Measurements from ENCODE around the gene FCER2. TPM values are rescaled to one million over a fixed set of nuclear protein-coding genes. Genes with fewer than 3 reads are reported as not detected.

FCER2 gene
- total RNA-seq, 1 donor from 2014 or later: not detected

DNA sequence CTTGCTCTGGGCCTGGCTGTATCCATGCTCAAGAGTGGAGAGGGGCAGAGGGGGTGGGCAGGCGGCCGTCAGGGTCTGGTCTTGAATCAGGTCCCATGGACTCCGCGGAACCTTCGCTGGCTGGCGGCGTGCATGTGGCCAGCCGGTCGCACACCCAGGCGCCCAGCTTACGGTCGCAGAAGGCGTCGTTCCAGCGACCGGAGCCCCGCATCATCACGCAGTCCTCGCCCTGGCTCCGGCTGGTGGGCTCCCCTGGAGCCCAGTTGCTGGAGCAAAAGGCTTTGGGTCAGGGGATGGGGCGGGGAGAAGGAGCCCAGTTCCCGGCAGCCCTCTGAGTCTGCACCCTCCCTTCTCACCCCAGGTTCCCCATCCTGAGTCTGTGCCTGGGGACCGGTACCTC is 12.8 kb downstream of the FCER2 start:
- no peaks in the 10 kb centered on the region for H3K36me3 ChIP-seq (ENCODE audit: control insufficient read depth, insufficient read depth, low read length)
- H3K27me3 ChIP-seq (ENCODE audit: control insufficient read depth, insufficient read depth, low read length): no peaks in the 10 kb centered on the region
- FAIRE-seq: no peak
- no peak overlapping the region for H3K4me3 ChIP-seq (ENCODE audit: low read depth, low read length)
- TF ChIP-seq, protein P1, sequence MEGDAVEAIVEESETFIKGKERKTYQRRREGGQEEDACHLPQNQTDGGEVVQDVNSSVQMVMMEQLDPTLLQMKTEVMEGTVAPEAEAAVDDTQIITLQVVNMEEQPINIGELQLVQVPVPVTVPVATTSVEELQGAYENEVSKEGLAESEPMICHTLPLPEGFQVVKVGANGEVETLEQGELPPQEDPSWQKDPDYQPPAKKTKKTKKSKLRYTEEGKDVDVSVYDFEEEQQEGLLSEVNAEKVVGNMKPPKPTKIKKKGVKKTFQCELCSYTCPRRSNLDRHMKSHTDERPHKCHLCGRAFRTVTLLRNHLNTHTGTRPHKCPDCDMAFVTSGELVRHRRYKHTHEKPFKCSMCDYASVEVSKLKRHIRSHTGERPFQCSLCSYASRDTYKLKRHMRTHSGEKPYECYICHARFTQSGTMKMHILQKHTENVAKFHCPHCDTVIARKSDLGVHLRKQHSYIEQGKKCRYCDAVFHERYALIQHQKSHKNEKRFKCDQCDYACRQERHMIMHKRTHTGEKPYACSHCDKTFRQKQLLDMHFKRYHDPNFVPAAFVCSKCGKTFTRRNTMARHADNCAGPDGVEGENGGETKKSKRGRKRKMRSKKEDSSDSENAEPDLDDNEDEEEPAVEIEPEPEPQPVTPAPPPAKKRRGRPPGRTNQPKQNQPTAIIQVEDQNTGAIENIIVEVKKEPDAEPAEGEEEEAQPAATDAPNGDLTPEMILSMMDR (IDR thresholded peaks at IDR 0.05; ENCODE audit: insufficient read depth, low read length, severe bottlenecking): no peak
- DNase-seq (ENCODE audit: low read depth): no peak

DNA sequence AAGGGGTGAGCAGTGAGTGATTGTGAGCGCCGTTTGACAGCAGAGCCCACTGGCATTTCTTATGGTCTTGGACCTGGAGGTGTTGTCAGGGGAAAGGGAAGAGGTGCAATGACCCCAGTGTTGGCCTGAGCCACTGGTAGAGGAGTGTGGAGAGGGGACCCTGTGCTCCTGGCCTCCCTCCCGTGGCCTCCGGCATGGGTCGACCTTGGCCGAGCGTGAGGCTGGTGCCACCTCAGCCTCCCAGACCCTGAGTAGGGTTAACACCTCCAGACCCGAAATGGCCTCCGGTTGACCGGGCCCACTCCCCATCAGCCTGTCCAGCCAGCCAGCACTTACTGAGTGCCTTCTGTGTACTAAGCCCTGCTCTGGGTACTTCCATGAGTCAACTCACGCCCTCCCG is 14.8 kb downstream of the FCER2 start:
- H3K36me3 ChIP-seq (ENCODE audit: control insufficient read depth, insufficient read depth, low read length): peaks cover 6% of the 10 kb centered on the region
- DNase-seq (ENCODE audit: low read depth) (no peak), FAIRE-seq (no peak)
- TF ChIP-seq, protein P1 (IDR thresholded peaks at IDR 0.05; ENCODE audit: insufficient read depth, low read length, severe bottlenecking): no peak
- H3K4me3 ChIP-seq (ENCODE audit: low read depth, low read length): no peak overlapping the region
- no peaks in the 10 kb centered on the region for H3K27me3 ChIP-seq (ENCODE audit: control insufficient read depth, insufficient read depth, low read length)

DNA sequence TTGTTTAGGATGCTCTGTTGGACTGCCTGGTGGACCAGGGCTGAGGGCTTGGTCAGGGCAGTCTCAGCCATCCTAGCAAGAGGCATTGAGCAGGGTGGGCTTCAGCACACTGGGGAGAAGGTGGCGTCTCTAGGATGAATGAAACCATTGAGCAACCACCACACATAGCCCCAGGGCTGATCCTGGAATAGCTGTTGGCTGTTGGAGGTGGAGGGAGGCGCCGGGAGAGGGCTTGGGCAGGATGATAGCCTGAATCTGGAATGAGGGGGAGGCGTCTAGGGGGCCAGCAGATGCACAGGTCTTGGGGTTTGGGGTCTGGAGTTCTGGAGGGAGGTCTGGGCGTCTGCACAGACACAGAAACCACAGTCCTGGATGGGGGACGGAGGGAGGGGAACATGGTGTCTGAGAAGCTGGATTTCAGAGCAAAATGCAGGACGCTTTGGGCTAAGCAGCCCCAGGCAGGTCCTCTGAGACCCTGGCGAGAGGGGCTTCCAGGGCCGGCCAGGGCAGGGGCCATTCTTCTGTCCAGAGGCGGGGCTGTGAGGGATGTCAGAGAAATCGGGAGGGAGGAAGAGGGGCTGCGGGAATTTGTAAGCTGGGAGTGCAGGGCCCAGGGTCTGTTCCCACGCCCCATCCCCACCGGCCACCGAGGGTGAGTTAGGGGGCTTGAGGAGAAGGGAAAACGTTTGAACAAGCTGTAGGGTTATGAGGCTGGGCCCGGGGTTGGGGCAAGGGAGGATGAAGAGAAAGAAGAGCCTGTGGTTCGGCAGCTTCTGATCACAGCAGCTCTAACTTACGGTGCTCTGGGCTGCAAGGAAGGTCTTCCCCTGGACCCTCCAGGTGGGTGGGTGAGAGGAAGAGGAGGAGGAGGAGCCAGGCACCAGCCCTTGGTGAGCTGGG is 16.1 kb downstream of the FCER2 start:
- FAIRE-seq (no peak), DNase-seq (ENCODE audit: low read depth) (no peak)
- Histone ChIP-seq H3K27me3 (ENCODE audit: control insufficient read depth, insufficient read depth, low read length) (no peaks in the 10 kb centered on the region), H3K36me3 (ENCODE audit: control insufficient read depth, insufficient read depth, low read length) (peaks cover 6% of the 10 kb centered on the region), H3K4me3 (ENCODE audit: low read depth, low read length) (no peak overlapping the region)
- TF ChIP-seq, protein P1 (IDR thresholded peaks at IDR 0.05; ENCODE audit: insufficient read depth, low read length, severe bottlenecking): no peak

DNA sequence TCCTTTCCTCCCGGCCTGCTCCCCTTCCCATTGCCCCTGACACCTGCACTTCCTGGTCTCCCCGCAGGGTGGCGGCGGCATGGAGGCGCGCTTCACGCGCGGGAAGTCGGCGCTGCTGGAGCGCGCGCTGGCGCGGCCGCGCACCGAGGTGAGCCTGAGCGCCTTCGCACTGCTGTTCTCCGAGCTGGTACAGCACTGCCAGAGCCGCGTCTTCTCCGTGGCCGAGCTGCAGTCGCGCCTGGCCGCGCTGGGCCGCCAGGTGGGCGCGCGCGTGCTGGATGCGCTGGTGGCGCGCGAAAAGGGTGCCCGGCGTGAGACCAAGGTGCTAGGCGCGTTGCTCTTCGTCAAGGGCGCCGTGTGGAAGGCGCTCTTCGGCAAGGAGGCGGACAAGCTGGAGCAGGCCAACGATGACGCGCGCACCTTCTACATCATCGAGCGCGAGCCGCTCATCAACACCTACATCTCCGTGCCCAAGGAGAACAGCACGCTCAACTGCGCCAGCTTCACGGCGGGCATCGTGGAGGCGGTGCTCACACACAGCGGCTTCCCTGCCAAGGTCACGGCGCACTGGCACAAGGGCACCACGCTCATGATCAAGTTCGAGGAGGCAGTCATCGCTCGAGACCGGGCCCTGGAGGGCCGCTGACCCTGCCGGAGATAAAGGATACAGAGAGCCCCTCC is 19.6 kb downstream of the FCER2 start:
- FAIRE-seq: no peak
- DNase-seq (ENCODE audit: low read depth): no peak
- peaks cover 6% of the 10 kb centered on the region for H3K36me3 ChIP-seq (ENCODE audit: control insufficient read depth, insufficient read depth, low read length)
- TF ChIP-seq, protein P1 (IDR thresholded peaks at IDR 0.05; ENCODE audit: insufficient read depth, low read length, severe bottlenecking): no peak
- no peaks in the 10 kb centered on the region for H3K27me3 ChIP-seq (ENCODE audit: control insufficient read depth, insufficient read depth, low read length)
- no peak overlapping the region for H3K4me3 ChIP-seq (ENCODE audit: low read depth, low read length)

DNA sequence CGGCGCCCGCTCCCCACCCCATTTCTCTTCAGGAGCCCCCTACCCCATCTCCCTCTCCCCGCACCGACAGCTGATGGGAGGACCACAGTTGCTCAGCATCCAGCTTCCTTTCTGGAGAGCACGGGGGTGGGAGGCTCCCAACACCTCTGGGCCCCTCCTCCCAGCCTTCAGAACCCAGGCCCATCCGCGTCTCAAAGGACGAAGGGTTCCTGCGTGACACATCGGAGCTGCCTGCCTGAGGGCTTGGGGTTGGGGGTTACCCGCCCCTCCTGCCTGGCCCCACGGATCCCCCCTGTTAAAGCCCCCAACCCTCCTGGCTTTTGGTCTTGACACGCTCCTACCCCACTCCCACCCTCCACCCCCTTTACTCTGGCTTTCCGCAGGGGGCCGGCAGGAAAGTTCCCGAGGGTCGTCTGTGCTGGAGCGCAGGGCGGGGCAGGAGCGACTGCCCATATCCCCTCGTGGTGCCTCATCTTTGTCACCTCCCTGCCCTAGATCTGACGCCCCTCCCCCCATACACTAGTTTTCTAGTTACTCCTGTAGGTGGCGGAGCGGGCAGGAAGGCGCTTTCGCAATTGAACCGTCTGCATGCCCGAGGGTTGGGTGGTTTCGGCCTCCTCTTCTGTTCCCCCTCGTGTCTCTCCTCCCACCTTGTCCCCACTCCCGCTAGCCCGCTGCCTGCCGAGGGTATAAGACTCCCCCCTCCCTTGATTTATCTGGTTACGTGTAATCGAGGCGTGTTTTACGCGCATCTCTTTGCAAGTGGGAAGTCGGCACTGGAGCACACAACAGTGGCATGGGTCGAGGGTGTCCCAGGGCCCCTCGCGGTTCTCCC is 20.4 kb downstream of the FCER2 start:
- peak; percentile 50 for DNase-seq (ENCODE audit: low read depth)
- FAIRE-seq: no peak
- H3K27me3 ChIP-seq (ENCODE audit: control insufficient read depth, insufficient read depth, low read length): no peaks in the 10 kb centered on the region
- TF ChIP-seq, protein P1 (IDR thresholded peaks at IDR 0.05; ENCODE audit: insufficient read depth, low read length, severe bottlenecking): peak; percentile 78
- H3K4me3 ChIP-seq (ENCODE audit: low read depth, low read length): peak overlapping the region; percentile 99
- peaks cover 6% of the 10 kb centered on the region for H3K36me3 ChIP-seq (ENCODE audit: control insufficient read depth, insufficient read depth, low read length)

All from bronchial epithelial cell (primary cell).